GM12875 (cell line): ENCODE results near the gene OR6Y1.

ENCODE experiments used
- H3K4me3 ChIP-seq: one replicate; pipeline ENCODE4 v1.5.1; 2011; ENCODE audit warnings: low read depth, low read length, control low read depth
- CTCF ChIP-seq: IDR thresholded peaks from 2 replicates; pipeline ENCODE4 v1.5.1; 2011; ENCODE audit warnings: low read depth, mild to moderate bottlenecking, control low read depth, inconsistent platforms, low read length, moderate library complexity, borderline replicate concordance; ENCODE audit not compliant: insufficient read depth

OR6Y1 gene

GRCh38 chr1:158570480-158570879 is 16.3 kb upstream of the OR6Y1 start, which contains the start of gene OR6P1:
Gene OR6P1, minus strand, starts transcription at chr1:158570580. Its CDS starts 6,976 bp downstream, at chr1:158563604.
- no peak for TF ChIP-seq CTCF

GRCh38 chr1:158564608-158565007 is 10.4 kb upstream of the OR6Y1 start:
- no peak overlapping the region for H3K4me3 ChIP-seq
- no peak for TF ChIP-seq CTCF

More at GRCh38 chr1:158570480-158570879, 16.3 kb upstream of the OR6Y1 start, which contains the start of gene OR6P1:
- no peak within 1 kb of the TSS for H3K4me3 ChIP-seq

- TF ChIP-seq CTCF = no peak
- no peak overlapping the region for H3K4me3 ChIP-seq
These were observed 9.6 kb upstream of the OR6Y1 start for GRCh38 chr1:158563853-158564252.

- TF ChIP-seq CTCF = no peak
- H3K4me3 ChIP-seq = no peak overlapping the region
These were observed 5.5 kb upstream of the OR6Y1 start for GRCh38 chr1:158559696-158560095.

GRCh38 chr1:158552296-158552695 is 1.9 kb downstream of the OR6Y1 start:
- no peak for TF ChIP-seq CTCF
- H3K4me3 ChIP-seq = no peak overlapping the region

- no peak overlapping the region for H3K4me3 ChIP-seq
- TF ChIP-seq CTCF = no peak
These were observed 6.7 kb downstream of the OR6Y1 start for GRCh38 chr1:158547533-158547932.

GRCh38 chr1:158537609-158538008 is 16.6 kb downstream of the OR6Y1 start:
- H3K4me3 ChIP-seq = no peak overlapping the region
- no peak for TF ChIP-seq CTCF
